Upper lobe of right lung (tissue), 1 donor: ENCODE results near the gene TCOF1. TPM values are rescaled to one million over a fixed set of nuclear protein-coding genes. Genes with fewer than 3 reads are reported as not detected.
"Not testable (repeated sequence)": the region's sequence is repeated elsewhere in the genome, so short reads cannot be mapped to it uniquely, and the experiment has no call there.

ENCODE experiments used
- ATAC-seq: fragments of 200-7000 bp; cut with Tn5 transposase; one replicate; pipeline ENCODE4 v1.9.1; 2020; ENCODE audit warnings: mild to moderate bottlenecking, moderate library complexity
- DNase-seq: peaks from one replicate; pipeline ENCODE4 v3.0.0-alpha.2; 2020
- H3K27ac ChIP-seq: fragments of 200-600 bp; one replicate; pipeline ENCODE4 v1.8.0; 2022
- H3K27me3 ChIP-seq: fragments of 200-600 bp; one replicate; pipeline ENCODE4 v1.8.0; 2022; ENCODE audit warnings: mild to moderate bottlenecking
- H3K36me3 ChIP-seq: fragments of 200-600 bp; one replicate; pipeline ENCODE4 v1.8.0; 2022
- H3K4me1 ChIP-seq: fragments of 200-600 bp; one replicate; pipeline ENCODE4 v1.8.0; 2022
- H3K4me3 ChIP-seq: fragments of 200-600 bp; one replicate; pipeline ENCODE4 v1.8.0; 2022; ENCODE audit warnings: mild to moderate bottlenecking
- H3K9me3 ChIP-seq: fragments of 200-600 bp; one replicate; pipeline ENCODE4 v1.8.0; 2022
- intact Hi-C: fragments of 100-400 bp; cut with DNase I; formaldehyde crosslinking; loops from one replicate; pipeline ENCODE4 v1.11.0; 2022
- total RNA-seq: library from RNA; stranded (reverse); fragmentation: NEBNext Ultra II Directional; extraction: Animal tissue kit (Norgen Biotek cat#: 25700); gene quantifications from one replicate; pipeline ENCODE4 v1.2.1, GENCODE V29; 2021
- TF ChIP-seq, protein P1 (sequence below): fragments of 200-600 bp; IDR thresholded peaks from one replicate; pipeline ENCODE4 v1.8.0; 2022; ENCODE audit warnings: antibody characterized with exemption
- donor health status: DM: no; HTN: yes; CAD: no; lungs with severe emphysema.

TCOF1 gene
- total RNA-seq, 1 donor from 2014 or later: 31.1 TPM

DNA sequence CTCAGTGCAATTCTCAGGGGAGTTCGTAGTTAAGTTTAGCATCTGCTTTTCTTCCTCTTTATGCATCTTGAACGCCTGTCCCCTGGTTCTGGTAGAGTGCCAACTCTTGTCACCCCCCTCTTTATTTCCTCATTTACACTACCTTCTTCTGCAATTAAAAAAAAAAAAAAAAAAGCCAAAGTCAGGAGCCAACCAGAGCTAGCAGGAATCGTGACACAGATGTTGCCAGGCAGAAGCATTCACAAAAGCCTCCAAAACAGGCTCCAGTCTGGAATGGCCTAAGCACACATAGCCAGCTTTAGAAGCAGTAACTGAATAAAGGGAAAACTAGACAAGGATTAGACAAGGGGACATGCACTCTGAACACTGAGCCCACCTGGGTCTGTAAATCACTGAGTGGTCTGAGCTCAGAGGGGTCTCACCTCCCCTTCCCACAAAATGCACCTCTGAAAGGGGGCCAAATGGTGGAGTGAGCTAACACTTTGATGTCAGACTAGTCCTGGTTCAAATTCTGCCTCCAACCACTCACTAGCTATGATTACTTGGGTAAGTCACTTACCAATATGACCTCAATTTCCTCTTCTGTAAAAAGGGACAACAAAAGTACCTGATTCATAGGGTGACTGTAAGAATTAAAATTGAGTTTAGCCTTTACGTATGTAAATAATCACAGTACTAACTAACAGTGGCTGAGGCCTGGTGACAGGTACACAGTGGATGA, 53.2 kb downstream of the TCOF1 start:
- DNase-seq (no peak), ATAC-seq (peak; percentile 60)
- Histone ChIP-seq H3K27me3 (no peaks in the 10 kb centered on the region), H3K9me3 (no peaks in the 10 kb centered on the region), H3K4me1 (peaks cover 35% of the 10 kb centered on the region), H3K36me3 (peaks cover 34% of the 10 kb centered on the region), H3K27ac (peak overlapping the region; percentile 97), H3K4me3 (peak overlapping the region; percentile 75)
- TF ChIP-seq, protein P1, sequence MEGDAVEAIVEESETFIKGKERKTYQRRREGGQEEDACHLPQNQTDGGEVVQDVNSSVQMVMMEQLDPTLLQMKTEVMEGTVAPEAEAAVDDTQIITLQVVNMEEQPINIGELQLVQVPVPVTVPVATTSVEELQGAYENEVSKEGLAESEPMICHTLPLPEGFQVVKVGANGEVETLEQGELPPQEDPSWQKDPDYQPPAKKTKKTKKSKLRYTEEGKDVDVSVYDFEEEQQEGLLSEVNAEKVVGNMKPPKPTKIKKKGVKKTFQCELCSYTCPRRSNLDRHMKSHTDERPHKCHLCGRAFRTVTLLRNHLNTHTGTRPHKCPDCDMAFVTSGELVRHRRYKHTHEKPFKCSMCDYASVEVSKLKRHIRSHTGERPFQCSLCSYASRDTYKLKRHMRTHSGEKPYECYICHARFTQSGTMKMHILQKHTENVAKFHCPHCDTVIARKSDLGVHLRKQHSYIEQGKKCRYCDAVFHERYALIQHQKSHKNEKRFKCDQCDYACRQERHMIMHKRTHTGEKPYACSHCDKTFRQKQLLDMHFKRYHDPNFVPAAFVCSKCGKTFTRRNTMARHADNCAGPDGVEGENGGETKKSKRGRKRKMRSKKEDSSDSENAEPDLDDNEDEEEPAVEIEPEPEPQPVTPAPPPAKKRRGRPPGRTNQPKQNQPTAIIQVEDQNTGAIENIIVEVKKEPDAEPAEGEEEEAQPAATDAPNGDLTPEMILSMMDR: no peak
- intact Hi-C loops: no loop called here

DNA sequence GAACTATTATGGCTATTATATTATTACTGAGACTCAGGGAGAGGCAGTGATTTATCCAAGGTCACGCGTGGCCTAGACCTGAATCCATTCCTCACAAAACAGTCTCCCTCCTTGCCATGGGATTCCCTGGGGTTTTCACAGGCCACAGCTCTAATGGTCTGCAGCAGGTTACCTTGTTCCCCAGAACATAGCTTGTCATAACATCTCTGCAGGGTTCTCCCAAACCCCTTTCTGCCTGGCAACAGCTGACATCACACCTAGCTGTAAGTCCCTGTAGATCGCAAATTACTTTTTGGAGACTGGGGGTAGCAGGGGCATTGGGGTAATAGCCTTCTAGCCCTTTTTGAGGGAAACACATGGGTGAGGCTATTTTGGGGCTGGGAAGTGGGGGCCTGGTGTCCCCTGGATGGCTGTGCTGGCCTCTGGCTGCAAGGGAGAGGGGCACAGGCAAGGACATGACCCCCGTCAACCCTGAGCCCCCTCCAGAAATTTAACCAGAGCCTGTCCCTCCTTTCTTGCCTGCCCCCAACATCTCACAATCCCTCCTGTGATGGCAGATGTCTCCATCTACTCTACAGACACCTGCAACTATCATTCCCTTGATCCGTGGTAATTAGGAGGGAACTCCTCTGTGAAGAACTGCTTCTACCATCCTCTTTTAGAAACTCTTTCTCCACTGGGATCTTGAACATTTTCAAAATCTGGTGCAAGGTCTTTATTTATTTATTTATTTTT, 53.9 kb downstream of the TCOF1 start:
- Histone ChIP-seq H3K4me3 (peak overlapping the region; percentile 75), H3K4me1 (peaks cover 35% of the 10 kb centered on the region), H3K36me3 (peaks cover 27% of the 10 kb centered on the region), H3K9me3 (no peaks in the 10 kb centered on the region), H3K27me3 (no peaks in the 10 kb centered on the region), H3K27ac (peak overlapping the region; percentile 97)
- ATAC-seq (peak; percentile 40), DNase-seq (peak; percentile 81)
- intact Hi-C loops: no loop called here
- TF ChIP-seq, protein P1: no peak

DNA sequence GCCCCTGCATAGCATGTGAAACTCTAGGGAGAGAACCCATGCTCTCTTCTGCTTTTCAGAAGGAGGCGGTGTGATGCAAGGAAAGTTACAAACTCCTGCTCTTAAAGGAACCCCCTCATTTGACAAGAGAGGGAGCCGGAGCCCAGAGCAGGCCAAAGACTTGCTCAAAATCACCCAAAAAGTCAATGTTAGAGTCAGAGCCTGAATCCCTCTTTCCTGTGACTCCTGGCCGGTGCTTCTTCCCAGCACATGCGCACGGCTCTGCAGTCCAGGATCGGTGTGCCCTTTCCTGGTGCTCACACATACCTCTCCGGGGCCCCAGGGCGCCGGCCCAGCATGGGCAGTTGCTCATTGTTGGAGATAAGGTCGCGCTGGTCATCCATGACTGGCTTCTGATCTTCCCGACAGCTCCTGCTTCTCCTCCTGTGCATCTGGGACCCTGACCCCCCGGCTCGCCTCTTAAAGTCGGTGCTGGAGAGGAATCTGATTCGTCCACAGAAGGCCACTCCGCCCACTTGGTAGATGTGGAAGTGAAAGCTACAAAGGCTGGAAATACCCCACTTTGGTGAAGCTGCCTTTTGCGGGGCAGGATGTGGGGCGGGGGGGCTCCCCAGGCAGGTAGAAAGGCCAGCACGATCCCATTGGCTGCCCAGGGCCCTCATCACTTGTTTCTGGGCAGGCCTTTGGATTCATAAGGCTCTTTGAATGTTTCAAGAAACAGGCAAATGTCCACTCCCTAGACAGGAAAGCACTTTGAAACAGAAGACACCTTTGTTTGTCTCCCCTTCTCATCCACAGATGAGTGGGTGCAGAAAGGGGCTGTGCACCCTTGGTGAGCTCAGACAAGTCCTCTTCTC, 55.0 kb downstream of the TCOF1 start, which contains the start of gene CD74:
Gene CD74, minus strand, starts transcription at position 592 of the 857 bp plus-strand sequence. Its CDS starts 161 bp downstream, at position 431.
- peak within 1 kb of the TSS; percentile 97 for H3K27ac ChIP-seq
- peaks cover 33% of the 10 kb centered on the region for H3K4me1 ChIP-seq
- H3K27me3 ChIP-seq: no peaks in the 10 kb centered on the region
- H3K4me3 ChIP-seq: peak within 1 kb of the TSS; percentile 75
- peaks cover 17% of the 10 kb centered on the region for H3K36me3 ChIP-seq
- intact Hi-C loops: no loop called here
- TF ChIP-seq, protein P1: no peak
- peak; percentile 87 for ATAC-seq
- H3K9me3 ChIP-seq: no peaks in the 10 kb centered on the region
- DNase-seq: peak; percentile 95

GRCh38 chr5:150413176-150413901, 55.8 kb downstream of the TCOF1 start:
- TF ChIP-seq, protein P1: no peak
- no peaks in the 10 kb centered on the region for H3K9me3 ChIP-seq
- H3K4me1 ChIP-seq: peaks cover 25% of the 10 kb centered on the region
- H3K27me3 ChIP-seq: no peaks in the 10 kb centered on the region
- H3K36me3 ChIP-seq: peaks cover 10% of the 10 kb centered on the region
- intact Hi-C loops: no loop called here
- DNase-seq: peak; percentile 50
- H3K4me3 ChIP-seq: peak overlapping the region; percentile 75
- peak overlapping the region; percentile 97 for H3K27ac ChIP-seq
- no peak for ATAC-seq

- ATAC-seq, H3K9me3 ChIP-seq, H3K4me3 ChIP-seq, H3K36me3 ChIP-seq, intact Hi-C loops, H3K27me3 ChIP-seq: not testable (repeated sequence)
- DNase-seq: peak; percentile 50
- H3K27ac ChIP-seq: peak overlapping the region; percentile 97
- peaks cover 17% of the 10 kb centered on the region for H3K4me1 ChIP-seq
Measured at GRCh38 chr5:150413902-150414790, 56.6 kb downstream of the TCOF1 start.
